ENCODE data around the gene ASGR2. TPM values are rescaled to one million over a fixed set of nuclear protein-coding genes. Genes with fewer than 3 reads are reported as not detected.
A peak's percentile ranks its signal among the peaks of the same experiment; 100 is the strongest.
"Not testable (repeated sequence)": the region's sequence is repeated elsewhere in the genome, so short reads cannot be mapped to it uniquely, and the experiment has no call there.

The ASGR2 gene, protein sequence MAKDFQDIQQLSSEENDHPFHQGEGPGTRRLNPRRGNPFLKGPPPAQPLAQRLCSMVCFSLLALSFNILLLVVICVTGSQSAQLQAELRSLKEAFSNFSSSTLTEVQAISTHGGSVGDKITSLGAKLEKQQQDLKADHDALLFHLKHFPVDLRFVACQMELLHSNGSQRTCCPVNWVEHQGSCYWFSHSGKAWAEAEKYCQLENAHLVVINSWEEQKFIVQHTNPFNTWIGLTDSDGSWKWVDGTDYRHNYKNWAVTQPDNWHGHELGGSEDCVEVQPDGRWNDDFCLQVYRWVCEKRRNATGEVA
- total RNA-seq, result 1.3 TPM
- long read RNA-seq, partial matches to known transcripts, result 0 of 1 reads
- long read RNA-seq, other reads (novel, unspliced or antisense), result 1 of 1 reads

DNA sequence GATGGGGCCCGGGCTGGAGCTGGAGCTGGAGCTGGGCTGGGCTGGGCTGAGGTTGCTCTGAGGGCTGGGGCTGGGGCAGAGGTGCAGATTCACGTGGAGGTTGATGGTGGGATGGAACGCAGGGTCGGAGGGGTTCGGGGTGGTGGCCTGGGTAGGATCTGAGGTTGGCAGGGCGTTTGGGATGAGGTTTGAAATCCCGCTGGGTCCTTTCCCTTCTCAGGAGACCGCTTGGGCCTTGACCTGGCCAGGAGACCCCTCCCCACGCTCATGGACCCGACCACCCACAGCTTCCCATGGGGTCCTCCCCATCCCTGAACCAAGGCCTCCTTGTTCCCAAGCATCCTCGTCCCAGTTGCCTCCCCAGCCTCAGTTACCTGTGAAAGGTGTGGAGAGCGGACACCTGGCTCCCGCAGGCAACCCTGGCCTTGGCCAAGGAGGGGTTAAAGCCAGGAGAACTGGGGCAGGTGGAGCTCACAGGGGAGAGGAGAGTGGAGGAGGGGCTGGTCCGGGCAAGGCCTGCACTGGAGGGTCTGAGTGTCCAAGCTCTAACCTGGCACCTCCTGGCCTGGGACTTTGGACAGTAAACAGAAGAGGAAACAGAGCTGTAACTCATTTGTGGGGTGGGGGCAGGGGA lies at the start of gene ASGR2:
Gene ASGR2 (minus strand): TSS at position 582 of the 634 bp plus-strand sequence. CDS start 582 bp downstream, outside the sequence.
- Histone ChIP-seq H3K9me3 (no peaks in the 10 kb centered on the region), H3K27ac (no peak within 1 kb of the TSS), H3K4me1 (peaks cover 3% of the 10 kb centered on the region), H3K27me3 (ENCODE audit: low read depth) (peaks cover 4% of the 10 kb centered on the region), H3K4me3 (no peak within 1 kb of the TSS), H3K36me3 (no peaks in the 10 kb centered on the region)
- TF ChIP-seq, protein P1, sequence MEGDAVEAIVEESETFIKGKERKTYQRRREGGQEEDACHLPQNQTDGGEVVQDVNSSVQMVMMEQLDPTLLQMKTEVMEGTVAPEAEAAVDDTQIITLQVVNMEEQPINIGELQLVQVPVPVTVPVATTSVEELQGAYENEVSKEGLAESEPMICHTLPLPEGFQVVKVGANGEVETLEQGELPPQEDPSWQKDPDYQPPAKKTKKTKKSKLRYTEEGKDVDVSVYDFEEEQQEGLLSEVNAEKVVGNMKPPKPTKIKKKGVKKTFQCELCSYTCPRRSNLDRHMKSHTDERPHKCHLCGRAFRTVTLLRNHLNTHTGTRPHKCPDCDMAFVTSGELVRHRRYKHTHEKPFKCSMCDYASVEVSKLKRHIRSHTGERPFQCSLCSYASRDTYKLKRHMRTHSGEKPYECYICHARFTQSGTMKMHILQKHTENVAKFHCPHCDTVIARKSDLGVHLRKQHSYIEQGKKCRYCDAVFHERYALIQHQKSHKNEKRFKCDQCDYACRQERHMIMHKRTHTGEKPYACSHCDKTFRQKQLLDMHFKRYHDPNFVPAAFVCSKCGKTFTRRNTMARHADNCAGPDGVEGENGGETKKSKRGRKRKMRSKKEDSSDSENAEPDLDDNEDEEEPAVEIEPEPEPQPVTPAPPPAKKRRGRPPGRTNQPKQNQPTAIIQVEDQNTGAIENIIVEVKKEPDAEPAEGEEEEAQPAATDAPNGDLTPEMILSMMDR (IDR thresholded peaks at IDR 0.05), result no peak
- peak; percentile 21 to 40 for ATAC-seq
- intact Hi-C loops (cut with DNase I), result no loop called here
- DNase-seq, result no peak

DNA sequence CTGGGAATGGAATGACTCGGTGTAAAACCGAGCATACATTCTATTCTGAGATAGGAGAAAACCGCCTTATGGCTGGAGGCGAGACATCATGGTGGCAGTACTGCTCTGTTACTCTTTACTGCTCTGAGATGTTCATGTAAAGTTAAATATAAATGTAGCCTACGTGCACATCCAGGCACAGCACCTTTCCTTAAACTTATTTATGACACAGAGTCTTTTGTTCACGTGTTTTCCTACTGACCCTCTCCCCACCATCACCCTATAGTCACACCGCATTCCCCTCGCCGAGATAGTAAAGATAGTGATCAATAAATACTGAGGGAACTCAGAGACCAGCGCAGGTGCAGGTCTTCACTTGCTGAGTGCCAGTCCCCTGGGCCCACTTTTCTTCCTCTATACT lies 44.9 kb upstream of the ASGR2 start:
- H3K36me3 ChIP-seq; intact Hi-C loops (cut with DNase I); H3K4me1 ChIP-seq; H3K4me3 ChIP-seq; H3K27me3 ChIP-seq (ENCODE audit: low read depth); DNase-seq; H3K27ac ChIP-seq; H3K9me3 ChIP-seq; ATAC-seq: not testable (repeated sequence)

DNA sequence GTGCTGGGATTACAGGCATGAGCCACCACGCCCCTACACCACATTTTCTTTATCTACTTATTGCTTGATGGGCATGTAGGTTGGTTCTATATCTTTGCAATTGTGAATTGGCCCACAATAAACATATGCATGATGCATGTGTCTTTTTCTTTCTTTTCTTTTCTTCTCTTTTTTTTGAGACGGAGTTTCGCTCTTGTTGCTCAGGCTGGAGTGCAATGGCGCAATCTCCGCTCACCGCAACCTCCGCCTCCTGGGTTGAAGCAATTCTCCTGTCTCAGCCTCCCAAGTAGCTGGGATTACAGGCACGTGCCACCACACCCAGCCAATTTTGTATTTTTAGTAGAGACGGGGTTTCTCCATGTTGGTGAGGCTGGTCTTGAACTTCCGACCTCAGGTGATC lies 43.8 kb upstream of the ASGR2 start:
- H3K9me3 ChIP-seq; H3K4me3 ChIP-seq; H3K27ac ChIP-seq; ATAC-seq; intact Hi-C loops (cut with DNase I); H3K4me1 ChIP-seq; H3K27me3 ChIP-seq (ENCODE audit: low read depth); H3K36me3 ChIP-seq: not testable (repeated sequence)
- DNase-seq, result peak; percentile 72

DNA sequence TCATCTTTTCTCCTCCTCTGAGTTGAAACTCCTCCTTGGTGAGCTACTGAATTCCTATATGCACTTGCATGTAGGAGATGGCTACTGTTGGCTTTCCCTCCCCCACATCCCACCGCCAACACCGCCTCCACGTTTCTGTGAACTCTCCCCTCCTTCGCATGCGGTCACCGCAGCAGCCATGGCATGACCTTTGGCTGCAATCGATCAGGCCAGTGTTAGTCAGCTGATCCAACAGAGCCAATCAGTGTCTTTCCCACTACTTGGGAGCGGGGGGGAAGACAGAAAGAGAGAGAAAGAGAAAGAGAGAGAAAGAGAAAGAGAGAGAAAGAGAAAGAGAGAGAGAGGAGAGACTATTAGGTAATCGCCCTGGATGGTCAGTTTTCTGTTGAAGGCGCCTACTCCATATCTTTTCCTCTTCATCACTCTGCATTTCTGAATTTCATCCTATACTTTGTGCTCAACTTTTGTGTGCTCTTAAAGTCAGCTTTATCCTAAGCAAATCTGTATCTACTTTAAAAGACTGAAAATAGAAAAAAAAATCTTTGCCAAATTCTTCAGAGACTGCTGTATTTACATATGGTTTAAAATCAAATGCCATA lies 41.8 kb upstream of the ASGR2 start:
- TF ChIP-seq, protein P1 (IDR thresholded peaks at IDR 0.05), result no peak
- DNase-seq (no peak), ATAC-seq (peak in 1 of 2 donors; percentile 69)
- H3K4me1 ChIP-seq, result no peaks in the 10 kb centered on the region
- no peaks in the 10 kb centered on the region for H3K36me3 ChIP-seq
- no peaks in the 10 kb centered on the region for H3K9me3 ChIP-seq
- no peak overlapping the region for H3K27ac ChIP-seq
- no peak overlapping the region for H3K4me3 ChIP-seq
- intact Hi-C loops (cut with DNase I), result no loop called here
- peaks cover 4% of the 10 kb centered on the region for H3K27me3 ChIP-seq (ENCODE audit: low read depth)

DNA sequence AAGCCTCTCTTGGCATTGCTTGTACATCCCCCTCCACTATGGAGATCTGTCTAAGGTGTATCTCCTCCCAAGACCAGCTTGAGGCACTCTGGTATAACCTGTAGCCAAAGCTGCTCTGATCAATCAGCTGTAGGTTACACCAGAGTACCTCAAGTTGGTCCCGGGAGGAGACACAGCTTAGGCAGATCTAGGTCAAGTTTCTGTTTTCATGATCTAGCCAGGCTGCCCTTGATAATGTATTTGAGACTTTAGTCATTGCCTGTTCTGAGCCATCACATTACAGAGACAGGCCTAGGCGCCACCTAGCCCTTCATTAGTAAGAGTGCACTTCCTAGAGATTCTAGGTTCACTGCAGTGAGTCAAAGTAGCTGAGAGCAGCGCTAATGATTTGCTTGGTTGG lies 33.1 kb upstream of the ASGR2 start:
- DNase-seq (no peak), ATAC-seq (no peak)
- intact Hi-C loops (cut with DNase I), result no loop called here

DNA sequence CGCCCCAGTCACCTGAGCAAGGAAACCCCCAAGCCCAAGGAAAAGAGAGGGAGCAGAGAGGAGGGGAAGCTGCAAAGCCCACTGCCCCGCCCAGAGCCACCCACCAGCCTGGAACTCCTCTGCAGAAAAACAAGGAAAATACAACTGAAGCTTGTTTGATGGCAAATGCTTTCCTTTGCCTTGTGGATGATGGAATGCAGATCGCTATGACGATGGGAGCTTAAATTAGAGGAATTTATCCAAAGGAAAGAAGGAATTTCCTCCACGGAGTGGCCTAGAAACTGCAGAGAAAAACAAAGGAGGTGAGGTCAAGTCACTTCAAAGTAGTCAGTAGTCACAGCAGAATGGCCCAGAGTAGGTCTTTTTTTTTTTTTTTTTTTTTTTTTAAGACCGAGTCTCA lies 31.5 kb upstream of the ASGR2 start:
- Histone ChIP-seq H3K27me3 (ENCODE audit: low read depth) (no peaks in the 10 kb centered on the region), H3K4me1 (no peaks in the 10 kb centered on the region), H3K4me3 (no peak overlapping the region), H3K27ac (no peak overlapping the region), H3K36me3 (no peaks in the 10 kb centered on the region), H3K9me3 (no peaks in the 10 kb centered on the region)
- no peak for ATAC-seq
- intact Hi-C loops (cut with DNase I), result no loop called here
- DNase-seq, result no peak
- TF ChIP-seq, protein P1 (IDR thresholded peaks at IDR 0.05), result no peak

More for the DNA sequence above, 33.1 kb upstream of the ASGR2 start:
- no peaks in the 10 kb centered on the region for H3K36me3 ChIP-seq
- no peaks in the 10 kb centered on the region for H3K4me1 ChIP-seq
- H3K27ac ChIP-seq, result no peak overlapping the region
- no peaks in the 10 kb centered on the region for H3K27me3 ChIP-seq (ENCODE audit: low read depth)
- H3K9me3 ChIP-seq, result no peaks in the 10 kb centered on the region
- TF ChIP-seq, protein P1 (IDR thresholded peaks at IDR 0.05), result no peak
- no peak overlapping the region for H3K4me3 ChIP-seq
